Pulmonary artery endothelial cell (primary cell): ENCODE data around the gene THSD4. TPM values are rescaled to one million over a fixed set of nuclear protein-coding genes. Genes with fewer than 3 reads are reported as not detected.
A peak's percentile ranks its signal among the peaks of the same experiment; 100 is the strongest.

Experiments used
- DNase-seq: peaks from one replicate; pipeline ENCODE4 v3.0.0-alpha.2; 2011; ENCODE audit warnings: low read depth, low spot score
- total RNA-seq: library from RNA; depleted of rRNA; stranded (reverse); fragments of >200 nt; gene quantifications from 2 replicates; pipeline ENCODE4 v1.2.3, GENCODE V29; 2014

THSD4 gene
- total RNA-seq, 1 donor from 2014 or later = 35.2 TPM

DNA sequence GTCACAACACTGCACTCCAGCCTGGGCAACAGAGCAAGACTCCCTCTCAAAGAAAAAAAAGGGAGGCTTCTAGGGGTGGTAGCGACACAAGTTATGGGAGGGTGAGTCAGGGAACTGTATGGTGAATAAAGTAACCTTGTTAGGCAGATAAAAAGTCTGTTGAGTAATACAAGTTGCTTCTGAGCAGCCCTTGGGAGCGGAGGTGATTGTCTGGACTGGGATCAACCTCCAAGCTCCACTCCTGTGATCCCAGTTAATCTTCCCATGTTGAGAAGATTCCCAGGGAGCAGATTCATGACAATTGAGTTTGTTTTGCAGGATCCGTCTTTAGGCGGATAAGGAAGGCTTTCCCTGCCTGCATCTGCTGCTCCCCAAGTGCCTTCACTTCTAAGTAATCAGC is 335.9 kb downstream of the THSD4 start:
- no peak for DNase-seq

DNA sequence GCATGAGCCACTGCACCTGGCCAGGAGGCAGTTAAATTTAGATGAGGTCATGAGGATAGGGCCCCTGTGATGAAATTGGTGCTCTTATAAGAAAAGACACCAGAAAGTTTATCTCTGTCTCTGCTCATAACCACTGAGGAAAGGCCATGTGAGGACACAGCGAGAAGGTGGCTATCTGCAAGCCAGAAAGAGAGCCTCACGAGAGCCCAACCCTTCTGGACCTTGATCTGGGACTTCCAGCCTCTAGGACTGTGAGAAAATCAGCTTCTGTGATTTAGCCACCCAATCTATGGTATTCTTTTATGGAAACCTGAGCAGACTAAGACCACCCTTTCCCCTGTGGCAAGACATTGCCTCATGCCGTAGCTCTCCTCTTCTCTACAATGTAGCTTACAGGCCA is 337.6 kb downstream of the THSD4 start:
- no peak for DNase-seq

DNA sequence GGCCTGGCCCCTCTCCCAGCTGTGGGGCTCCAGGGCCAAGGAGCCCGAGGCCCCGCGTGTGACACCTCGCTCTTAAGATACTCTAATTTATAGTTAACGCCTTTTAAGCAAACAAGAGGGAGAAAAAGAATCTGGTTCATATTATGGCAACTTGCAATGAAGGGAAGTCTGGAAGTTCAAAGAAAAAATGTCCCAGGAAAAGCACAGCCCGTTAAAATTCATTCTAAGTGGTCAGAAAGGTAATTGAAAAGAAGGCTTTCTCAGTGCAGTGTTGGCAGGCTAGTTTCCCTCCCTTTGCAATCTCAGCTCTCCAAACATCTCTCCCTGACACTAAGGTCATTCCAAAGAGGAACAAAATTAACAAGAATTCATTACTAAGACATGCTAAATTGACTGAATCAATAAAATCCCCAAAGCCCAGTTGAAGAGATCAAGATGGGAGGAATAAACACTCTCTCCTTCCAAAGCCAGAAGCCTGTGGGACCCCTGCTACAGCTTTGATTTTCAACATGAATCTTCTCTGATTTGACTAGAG is 339.3 kb downstream of the THSD4 start:
- DNase-seq = no peak

DNA sequence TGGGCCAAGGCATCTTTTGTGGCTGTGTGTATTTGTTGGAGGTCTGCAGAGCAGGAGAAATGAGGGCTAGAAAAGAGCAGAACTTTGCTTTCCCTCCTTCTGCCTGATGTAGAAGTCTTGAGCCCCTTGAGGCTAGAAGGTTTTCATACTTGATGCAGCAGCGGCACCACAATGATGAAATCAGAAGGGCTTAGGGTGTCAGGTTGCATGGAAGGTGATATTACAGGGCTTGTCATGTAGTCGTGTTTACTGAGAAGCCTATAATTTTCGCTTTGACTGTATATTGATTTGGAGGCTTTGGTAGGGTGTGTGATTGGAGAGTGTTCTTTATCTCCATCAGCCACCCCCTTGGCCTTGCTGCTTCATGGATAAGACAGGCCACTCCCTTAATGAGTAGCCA is 339.8 kb downstream of the THSD4 start:
- DNase-seq = no peak

DNA sequence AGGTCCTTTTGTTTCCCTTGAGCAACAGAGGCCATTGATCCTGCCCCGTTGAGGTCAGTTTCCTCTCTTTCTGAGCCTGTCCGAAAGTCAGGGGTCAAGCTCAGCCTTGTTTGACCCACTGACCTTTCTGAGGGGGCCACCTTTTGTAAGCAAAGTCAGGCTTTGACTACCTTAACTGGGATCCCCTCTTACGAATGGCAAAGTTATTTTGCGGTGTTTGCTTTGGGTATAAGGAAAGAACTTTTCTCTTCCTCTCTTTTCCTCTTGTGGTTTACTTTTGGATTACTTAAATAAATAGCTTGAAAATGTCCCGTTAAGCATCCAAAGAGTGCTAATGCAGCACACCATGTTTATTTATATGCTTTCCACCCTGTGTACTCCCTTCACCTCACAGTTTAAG is 340.6 kb downstream of the THSD4 start:
- DNase-seq = no peak

DNA sequence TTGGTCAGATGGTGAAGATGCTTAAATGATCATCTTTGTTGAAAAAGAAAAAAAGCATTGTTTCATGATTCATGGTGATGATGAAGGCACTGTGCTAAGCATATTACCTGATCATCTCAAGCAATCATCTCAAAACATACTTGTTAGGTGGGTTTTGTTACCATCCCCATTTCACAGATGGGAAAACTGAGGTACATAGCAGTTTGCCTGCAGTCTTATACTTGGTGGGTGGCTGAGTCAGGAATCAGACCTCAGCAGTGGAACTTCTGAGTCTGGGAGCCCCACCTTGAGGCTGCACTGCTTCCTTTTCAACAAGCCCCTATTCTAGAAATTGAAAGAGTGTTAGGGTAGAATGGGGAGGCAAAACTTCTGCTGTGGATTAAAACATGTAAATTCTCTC is 341.1 kb downstream of the THSD4 start:
- DNase-seq = no peak

DNA sequence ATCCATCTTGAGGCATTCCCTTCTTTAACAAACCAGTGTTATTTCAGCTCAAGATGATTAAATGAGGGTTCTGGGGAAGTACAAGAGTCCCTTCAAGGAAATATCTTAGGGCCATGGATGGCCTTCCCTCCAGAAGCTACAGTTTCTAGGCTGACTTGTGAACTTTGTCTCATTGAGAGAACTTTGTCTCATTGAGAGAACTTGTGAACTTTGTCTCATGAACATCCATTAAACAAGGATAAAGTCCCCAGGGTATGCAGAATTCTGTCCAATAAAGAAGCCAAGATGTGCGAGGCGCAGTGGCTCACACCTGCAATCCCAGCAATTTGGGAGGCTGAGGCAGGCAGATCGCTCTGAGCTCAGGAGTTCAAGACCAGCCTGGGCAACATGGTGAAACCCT is 341.5 kb downstream of the THSD4 start:
- no peak for DNase-seq

DNA sequence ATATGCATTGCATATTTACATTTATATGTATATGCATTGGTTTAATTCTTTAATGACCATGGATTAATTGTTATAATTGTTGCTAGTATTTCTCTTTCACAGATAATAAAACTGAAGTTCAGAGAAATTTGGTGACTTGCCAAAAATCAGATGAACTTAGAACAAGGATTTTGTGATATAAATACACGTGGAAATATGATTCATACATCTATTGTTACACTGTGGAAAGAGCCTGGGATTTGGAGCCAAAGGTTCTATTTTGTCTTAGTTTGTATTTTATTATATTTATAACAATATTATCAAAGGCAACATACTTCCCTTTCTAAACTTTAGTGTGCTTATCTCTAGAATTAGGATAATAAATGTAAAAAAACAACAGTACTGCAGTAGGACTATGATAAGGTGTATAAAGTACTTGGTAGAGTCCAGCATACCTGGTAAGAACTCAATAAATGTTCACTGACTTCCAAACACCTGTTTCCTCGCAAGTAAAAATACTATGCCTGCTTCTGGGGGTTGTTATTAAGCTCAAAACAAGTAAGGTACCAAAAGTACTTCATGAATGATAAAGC is 342.9 kb downstream of the THSD4 start:
- DNase-seq = peak; percentile 79

DNA sequence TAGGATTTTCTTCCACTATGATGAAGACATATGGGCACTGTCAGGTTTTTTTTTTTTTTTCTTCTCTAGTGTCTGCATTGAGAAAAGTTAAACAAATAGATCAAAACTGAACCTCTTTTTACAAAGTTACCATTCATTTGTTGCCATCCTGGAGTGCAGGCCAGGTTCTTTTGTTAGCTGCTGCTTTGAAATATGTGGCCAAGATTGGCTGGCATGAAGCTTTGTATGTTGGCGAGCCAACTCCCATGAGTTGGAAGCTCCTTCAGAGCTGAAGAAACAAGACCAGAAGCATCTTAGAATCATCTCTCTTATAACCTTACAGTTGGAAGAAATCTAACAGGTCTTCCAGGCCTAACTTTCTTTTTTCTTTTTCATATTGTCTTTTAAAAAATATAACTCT is 346.5 kb downstream of the THSD4 start:
- no peak for DNase-seq

DNA sequence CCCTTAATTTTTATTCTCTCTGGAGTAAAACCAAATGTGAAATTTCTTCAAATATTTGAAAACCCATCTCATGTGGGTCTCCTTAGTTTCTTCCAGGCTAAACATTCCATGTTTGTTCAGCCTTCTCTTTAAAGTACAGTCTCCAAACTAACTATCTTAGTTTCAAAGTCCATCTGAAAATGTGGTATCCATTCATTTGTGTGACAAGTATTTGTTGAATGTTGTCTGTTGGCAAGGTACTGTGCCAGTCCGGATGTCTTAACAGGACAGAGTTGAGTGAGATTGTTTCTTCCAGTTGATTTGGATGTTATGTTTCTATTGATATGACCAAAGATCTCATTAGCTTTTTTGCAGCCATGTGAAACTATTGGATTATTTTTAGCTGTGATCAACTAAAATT is 347.4 kb downstream of the THSD4 start:
- DNase-seq = no peak

DNA sequence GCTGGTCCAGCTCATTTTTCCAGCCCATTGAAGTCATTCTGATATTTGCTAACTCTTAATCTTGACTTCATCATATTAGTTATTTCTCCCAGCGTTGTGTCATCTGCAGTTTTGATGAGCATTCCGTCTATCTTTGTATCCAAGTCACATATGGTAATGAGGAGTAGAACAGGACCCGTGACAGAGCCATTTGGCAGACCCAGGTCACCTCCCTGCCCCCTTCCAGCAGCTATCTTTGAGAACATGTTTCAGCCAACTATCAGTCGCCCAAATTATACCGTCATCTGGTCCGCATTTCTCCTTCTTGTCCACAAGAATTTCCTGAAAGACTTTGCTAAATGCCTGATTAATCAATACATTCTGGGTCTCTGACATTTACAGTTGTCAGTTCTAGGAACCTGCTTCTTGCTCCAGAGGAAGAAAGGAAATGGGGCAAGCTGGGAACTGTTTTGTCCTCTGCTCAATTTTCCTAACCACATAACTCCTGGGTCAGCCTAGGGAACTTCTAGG is 347.9 kb downstream of the THSD4 start:
- no peak for DNase-seq

DNA sequence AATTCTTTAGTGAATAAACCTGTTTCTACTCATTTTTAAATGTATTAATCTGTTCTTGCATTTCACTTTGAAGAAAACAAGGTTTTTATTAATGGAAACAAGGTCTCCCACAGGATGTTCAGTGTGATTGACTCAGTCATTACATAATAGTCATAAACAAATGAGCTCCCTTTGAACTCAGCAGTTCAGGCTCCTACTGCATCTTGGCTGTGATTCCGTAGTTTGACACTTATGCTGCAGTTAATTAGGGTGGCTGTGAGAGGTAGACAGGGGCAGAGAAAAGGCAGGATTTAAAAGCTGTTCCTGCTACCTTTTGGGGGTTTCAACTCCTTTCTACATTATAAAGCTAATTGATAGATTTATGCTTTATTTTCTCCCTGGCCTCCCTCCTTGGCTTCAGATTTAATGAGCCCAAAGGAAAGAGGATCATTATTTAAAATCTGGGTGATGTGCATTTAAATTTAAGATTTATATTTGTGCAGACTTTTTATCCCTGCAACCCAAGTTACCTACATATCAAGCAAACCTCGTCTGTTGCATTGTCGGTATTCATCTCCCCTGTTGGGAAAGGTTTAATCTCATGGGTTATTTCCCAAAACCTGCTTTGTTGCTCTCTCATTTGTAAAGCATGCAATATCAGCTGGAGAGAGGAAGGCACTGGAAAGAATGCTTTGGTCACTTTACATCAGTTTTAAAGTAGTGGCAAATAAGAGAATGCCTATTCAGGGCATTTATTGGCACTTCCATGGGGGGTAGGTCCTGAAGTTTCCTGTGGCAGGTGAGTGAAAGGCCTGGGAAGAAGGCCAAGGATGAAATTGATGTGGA is 350.1 kb downstream of the THSD4 start:
- DNase-seq = no peak

DNA sequence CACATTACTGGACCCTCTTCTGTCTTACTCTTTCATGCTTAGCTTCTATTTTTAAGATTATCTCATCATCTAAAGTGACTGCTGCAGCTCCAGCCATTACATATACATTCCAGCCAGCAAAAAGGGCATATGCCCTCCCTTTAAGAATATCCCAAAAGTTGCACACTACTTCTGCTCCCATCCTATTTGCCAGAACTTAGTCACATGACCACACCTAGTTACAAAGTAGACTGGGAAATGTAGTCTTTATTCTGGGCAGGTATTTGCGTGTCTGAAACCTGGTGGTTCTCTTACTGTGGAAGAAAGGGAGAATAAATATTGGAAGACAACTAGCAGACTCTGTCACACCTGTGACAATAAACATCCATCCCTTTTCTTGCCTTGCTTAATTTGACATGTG is 353.4 kb downstream of the THSD4 start:
- DNase-seq = no peak

DNA sequence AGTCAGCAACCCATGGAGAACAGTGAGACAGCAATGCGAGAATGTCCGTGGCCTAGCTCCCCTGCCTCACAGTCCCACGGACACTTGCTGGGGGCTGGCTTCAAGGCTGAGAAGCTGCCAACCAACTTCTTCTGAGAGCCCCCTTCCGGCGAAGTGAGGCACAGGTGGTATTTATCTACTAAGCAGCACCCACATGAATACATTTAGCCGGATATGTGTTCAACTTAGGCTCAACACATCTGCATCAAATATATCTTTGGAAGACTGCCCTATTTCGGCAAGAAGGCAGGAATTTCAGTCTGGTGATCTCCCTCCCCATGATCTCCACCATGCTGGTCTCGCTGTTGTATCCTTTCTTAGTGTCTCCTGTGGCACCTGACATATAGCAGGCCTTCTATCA is 354.1 kb downstream of the THSD4 start:
- no peak for DNase-seq

DNA sequence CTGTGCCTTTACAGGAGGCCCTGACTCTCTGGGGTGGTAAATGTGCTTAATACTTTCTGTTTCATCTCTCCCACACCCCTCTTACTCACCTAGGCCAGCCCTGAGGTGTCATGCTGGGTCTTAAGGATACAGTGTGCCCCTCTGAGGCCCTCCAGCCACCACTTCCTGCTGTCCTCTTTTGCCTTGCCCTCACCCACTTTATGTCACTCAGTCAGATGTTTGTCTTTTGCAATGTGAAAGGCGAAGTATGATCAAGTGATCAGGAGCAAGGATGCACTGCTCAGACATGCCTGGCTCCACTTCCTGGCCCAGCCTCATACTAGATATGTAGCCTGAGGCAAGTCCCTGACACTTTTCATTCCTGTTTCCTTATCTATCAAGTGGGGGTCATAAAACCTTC is 356.1 kb downstream of the THSD4 start:
- no peak for DNase-seq

DNA sequence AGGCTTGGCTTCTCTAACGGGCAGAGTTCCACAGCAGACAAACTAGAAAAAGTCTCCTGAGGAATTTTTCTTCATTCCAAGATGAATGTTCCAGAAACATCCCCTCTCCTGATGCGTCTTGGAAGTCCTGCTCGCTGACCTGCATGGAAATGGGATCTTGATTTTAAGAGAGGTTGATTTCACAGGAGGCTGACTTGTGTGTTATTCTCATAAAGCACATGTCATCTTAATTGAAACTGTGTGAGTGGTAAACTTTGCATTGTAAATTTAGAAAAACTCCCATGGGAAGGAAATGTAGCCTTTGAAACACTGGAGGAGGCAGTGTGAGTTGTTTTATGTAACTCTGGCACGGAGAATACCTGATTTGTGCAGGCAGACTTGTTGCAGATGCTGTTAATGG is 357.3 kb downstream of the THSD4 start:
- DNase-seq = no peak

DNA sequence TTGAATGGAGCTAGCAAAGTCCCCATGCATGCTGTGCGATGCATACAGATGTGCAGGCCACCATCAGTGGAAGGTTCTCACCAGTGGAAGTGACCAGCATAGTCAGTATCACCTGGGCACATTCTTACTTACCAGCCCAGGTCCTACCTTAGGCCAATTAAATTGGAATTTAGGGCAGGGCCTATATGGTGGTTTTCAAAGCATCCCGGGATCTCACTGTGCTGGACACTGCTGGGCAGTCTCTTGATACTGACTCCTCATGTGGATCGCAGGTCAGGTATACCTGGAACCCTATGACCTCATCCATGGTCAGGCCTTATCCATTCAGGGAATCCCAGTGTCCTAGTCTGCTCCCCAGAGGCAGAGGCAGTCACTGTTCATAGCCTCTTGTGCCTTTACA is 358.5 kb downstream of the THSD4 start:
- DNase-seq = no peak

DNA sequence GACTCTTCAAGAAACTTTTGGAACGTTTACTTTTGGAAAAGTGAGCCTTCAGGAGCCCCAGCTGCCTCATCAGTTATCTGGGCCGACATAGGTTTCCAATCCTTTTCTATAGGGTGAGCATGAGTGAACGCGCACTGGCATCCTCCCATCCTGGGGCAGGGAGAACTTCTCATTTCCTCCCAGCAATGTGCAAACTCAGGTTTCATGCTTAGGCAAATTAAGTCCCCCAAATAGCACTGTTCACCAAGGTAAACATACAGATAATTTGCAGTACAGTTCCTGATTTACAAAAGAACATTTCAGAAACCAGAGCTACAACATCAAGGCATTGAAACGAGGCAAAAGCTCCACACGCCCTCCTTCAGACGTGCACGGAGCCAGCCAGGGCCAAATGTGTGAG is 361.6 kb downstream of the THSD4 start:
- no peak for DNase-seq

DNA sequence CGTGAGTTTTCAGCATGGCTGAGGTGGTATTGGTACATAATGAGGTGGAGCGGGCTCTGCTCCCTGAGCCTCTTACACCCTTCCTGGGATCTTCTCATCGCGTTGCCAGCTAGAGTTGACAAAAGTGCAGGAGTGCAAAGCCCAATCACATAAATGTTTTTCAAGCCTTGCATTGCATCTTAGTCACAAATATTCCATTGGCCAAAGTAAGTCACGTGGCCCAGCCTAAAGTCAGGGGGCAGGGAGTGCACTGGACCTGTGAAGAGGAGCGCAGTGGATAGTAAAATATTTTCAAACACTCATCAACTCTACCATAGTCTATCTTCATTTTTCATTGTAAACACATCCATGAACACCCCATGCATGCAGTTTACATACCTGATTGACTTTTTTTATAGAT is 365.3 kb downstream of the THSD4 start:
- no peak for DNase-seq

DNA sequence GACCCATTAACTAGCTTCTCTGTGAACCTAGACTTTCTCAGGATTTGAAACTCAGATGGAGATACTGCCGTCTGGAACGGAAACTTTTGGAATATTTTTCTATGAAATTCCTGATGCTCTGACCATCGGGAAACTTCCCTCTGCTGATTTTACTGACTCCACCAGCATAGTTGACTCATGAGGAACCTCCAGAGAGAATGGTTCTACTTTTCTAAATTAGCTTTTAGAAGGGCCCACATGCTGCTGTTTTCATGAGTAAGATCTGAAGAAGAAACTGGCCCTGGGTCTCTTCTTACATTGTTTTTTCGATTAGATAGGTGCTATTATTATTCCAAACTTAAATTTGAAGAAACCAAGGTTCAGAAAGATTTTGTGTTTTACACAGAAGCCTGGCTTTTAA is 368.8 kb downstream of the THSD4 start:
- no peak for DNase-seq

DNA sequence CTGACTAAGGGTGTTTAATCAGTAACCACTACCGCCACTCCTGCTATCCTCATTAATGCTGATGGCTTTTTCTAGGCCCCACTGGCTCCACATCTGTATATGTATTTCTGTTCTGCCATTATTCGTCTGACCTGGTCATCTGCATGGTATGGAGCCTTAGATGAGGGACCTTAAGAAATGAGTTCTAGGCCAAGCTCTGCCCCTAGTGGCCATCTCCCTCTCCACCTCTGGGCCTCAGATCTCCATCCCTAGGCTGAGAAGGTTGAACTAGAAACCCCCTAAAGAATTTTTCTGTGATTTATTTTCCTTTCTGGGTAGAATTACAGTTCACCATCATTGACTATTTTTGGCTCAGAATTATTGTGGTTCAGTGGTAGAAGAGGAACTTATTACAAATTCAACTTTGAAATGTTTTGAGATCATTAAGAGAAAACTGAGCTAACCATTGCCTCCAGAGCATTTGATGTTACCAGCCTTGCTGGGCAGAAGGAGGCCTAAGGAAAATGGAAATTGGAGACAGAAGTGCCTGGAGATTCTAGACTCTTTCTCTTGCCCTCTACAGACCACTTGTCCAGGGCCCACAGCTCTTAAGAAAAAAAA is 369.9 kb downstream of the THSD4 start:
- no peak for DNase-seq

DNA sequence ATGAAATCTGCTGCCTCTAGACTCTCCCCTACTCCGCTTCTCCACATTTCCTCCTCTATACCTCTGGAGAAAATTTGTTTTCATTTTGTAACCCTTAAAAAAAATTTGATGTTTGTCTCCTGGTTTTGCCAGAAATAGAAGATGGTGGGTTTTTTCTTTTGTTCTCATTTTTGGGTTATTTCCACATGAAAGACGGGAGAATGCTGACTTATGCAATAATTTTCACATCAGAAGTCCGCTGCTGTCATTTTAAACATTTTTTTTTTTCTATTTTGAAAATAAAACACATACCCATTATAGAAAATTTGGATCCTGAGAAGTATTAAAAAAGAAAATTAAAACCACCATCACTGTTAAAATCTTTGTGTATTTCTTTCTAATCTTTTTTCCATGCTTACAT is 374.3 kb downstream of the THSD4 start:
- DNase-seq = no peak

DNA sequence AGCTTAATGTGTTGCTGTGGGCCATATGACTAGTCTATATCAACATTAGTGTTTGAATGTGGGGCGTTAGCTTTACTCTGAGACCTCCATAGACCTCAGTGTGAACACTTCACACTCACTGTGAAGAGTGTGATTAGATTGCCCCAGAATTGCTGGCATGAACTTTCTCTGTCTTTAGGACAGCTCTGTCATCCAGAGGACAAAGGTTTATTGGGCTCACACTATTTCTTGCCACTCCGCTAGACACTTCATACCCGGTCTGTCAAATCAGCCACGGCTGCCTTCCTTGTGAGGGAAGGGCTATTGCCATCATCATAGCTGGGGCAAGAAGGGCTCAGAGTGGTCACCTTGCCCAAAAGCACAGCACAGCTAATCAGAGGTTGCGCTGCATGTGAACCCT is 378.3 kb downstream of the THSD4 start:
- DNase-seq = no peak
